GM12892 (cell line): Measurements from ENCODE around the gene CNOT2.

Experiments used
- DNase-seq: peaks from one replicate; pipeline ENCODE4 v3.0.0; 2011; ENCODE audit not compliant: insufficient read length
- FAIRE-seq: peaks from 2 replicates; lab custom pipeline; 2011; peaks lifted over from hg19 to GRCh38; lab: Jason Lieb, UNC
- POLR2A ChIP-seq: IDR thresholded peaks from 2 replicates; pipeline ENCODE4 v1.6.1; 2011; ENCODE audit warnings: low read depth, low read length, control low read depth
- POLR2AphosphoS5 ChIP-seq: IDR thresholded peaks from 2 replicates; pipeline ENCODE4 v1.6.1; 2011; ENCODE audit warnings: low read depth, low read length, control low read depth
- TAF1 ChIP-seq: IDR thresholded peaks from 2 replicates; pipeline ENCODE4 v1.6.1; 2011; ENCODE audit warnings: low read depth, mild to moderate bottlenecking, control low read depth, low read length, borderline replicate concordance

Gene CNOT2

DNA sequence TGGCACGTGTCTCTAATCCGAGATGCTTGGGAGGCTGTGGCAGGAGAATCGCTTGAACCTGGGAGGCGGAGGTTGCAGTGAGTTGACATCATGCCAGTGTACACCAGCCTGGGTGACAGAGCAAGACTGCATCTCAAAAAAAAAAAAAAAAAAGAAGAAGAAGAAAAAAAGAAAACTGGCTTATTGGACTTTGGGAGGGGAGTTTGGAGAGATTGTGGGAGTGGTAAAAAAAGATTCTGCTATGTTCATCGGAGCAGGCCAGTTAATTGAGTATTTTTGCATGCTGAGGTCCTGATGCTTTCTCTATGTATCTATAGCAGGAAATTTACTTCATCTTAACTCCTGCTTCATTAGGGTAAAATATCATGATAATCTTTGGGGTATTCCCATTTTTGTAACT lies 11.6 kb downstream of the CNOT2 start:
- FAIRE-seq (no peak), DNase-seq (no peak)
- TF ChIP-seq TAF1 (no peak), POLR2A (no peak), POLR2AphosphoS5 (no peak)

- TF ChIP-seq TAF1, result no peak
- no peak for TF ChIP-seq POLR2AphosphoS5
- TF ChIP-seq POLR2A, result no peak
- no peak for FAIRE-seq
- no peak for DNase-seq
These were observed 12.1 kb downstream of the CNOT2 start for GRCh38 chr12:70255311-70255710.

DNA sequence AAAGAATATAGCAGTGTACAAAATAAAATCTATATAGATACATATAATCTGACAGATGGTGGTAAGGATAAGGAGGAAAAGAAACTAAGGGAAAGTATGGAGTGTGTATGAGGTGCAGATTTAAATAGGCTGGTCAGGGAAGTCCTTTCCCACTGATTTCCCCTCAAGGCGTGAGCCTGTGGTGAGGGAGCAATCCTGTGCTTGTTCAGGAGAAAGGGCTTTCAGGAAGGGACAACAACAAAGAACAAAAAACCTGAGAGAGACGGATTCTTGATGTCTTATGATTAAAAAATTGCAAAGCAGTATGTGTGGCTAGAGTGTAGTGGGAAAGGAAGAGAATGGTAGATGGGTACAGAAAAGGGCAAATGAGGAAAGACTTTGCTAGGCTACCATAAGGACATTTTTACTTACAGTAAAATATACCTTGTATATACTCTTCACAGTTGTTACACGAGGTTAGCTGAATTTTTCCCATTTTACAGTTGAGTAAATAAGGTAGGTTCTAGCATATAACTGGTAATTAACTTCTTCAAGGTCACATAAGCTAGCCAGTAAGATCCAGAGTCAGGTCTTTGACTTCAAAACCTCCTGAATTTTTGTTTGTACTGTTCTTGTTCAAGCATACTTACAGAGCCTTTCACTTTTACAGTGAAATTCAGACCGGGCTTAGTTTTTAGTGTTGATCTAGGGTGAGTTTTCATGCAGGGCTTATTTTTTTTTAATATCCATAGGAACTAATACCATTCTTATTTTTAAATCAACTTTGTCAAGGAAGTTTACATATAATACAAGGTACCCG lies 15.6 kb downstream of the CNOT2 start:
- no peak for DNase-seq
- TF ChIP-seq POLR2A, result no peak
- no peak for TF ChIP-seq POLR2AphosphoS5
- TF ChIP-seq TAF1, result no peak
- no peak for FAIRE-seq

GRCh38 chr12:70260646-70261045 lies 17.4 kb downstream of the CNOT2 start:
- TF ChIP-seq POLR2A (no peak), TAF1 (no peak), POLR2AphosphoS5 (no peak)
- FAIRE-seq (no peak), DNase-seq (no peak)

GRCh38 chr12:70264067-70264867 lies 21.0 kb downstream of the CNOT2 start:
- TF ChIP-seq TAF1, result no peak
- no peak for TF ChIP-seq POLR2A
- TF ChIP-seq POLR2AphosphoS5, result no peak
- no peak for DNase-seq

DNA sequence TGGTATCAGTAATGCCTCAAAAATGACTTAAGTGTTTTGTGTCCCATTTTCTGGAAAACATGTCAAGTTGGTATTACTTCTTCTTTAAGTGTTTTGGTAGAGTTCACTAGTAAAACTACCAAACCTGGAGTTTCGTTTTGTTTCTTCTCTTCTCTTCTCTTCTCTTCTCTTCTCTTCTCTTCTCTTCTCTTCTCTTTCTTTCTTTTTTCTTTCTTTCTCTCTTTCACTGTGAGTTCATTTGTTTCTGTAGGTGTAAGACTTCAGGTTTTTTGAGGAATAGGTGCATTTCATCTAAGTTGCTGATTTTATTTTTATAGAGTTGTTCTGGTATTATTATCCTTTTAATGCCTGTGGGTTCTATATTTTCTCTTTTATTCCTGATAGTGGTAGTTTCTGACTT lies 21.9 kb downstream of the CNOT2 start:
- TF ChIP-seq POLR2AphosphoS5 (no peak), TAF1 (no peak), POLR2A (no peak)
- no peak for FAIRE-seq
- no peak for DNase-seq

More at GRCh38 chr12:70264067-70264867, 21.0 kb downstream of the CNOT2 start:
- no peak for FAIRE-seq

DNA sequence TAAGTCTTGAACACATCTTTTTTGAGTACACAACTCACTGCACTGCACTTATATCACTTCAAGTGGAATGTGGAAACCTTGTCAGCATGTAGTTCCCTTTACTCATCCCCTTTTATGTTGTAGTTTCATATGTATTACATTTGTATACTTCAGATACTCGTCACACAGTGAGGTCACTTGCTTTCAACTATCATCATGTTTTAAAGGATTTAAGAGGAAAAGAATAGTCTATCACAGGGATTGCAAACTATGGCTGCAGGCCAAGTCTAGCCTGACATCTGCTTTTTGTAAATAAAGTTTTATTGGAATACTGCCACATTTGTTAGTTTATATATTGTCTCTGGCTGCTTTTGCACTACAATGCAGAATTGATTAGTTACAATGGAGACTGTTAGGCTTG lies 24.3 kb downstream of the CNOT2 start:
- DNase-seq, result no peak
- FAIRE-seq, result no peak
- TF ChIP-seq POLR2AphosphoS5, result no peak
- no peak for TF ChIP-seq POLR2A
- no peak for TF ChIP-seq TAF1

GRCh38 chr12:70268972-70269371 lies 25.7 kb downstream of the CNOT2 start:
- TF ChIP-seq POLR2AphosphoS5, result no peak
- TF ChIP-seq POLR2A, result no peak
- no peak for TF ChIP-seq TAF1
- no peak for FAIRE-seq
- no peak for DNase-seq

- FAIRE-seq, result no peak
These were observed 26.9 kb downstream of the CNOT2 start for GRCh38 chr12:70270108-70270507.

DNA sequence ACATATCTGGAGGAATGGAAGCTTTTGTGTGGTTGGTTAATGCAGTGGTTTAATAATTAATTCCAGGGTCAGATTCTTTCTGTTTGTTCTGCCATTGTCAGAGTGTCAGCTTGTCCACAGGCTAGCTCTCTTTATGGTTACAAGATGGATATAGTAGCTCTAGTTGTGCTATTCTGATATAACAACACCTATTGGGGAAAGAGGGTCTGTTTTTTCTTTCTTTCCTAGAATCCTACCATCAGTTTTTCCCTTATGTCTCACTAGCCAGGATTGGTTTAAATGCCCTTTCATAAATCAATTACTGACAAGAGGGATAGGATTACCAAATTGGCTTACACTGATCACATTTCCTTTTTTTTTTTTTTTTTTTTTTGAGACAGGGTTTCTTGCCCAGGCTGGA lies 27.8 kb downstream of the CNOT2 start:
- no peak for FAIRE-seq
- no peak for DNase-seq
- no peak for TF ChIP-seq POLR2A
- no peak for TF ChIP-seq TAF1
- no peak for TF ChIP-seq POLR2AphosphoS5

More at GRCh38 chr12:70270108-70270507, 26.9 kb downstream of the CNOT2 start:
- no peak for TF ChIP-seq POLR2AphosphoS5
- no peak for TF ChIP-seq POLR2A
- no peak for TF ChIP-seq TAF1
- no peak for DNase-seq

DNA sequence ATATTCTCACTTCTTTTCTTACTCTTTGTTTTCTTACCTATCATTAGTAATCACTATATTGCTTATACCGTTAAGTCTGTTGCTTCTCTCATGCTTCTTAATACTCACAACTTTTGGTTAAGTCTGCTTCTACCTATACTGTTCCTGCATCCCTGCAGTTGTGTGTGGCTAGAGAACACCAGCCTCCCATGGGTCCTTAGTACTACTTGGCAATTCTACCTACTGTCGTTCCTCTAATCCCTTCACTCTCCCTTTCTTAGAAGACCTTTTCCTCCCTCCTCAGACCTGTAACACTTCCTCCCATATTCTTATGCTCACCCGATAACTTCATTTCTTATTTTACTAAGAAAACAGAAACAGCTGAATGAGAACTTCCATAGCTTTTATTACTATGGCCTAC lies 29.3 kb downstream of the CNOT2 start:
- DNase-seq, result no peak

More for the DNA sequence above, 29.3 kb downstream of the CNOT2 start:
- TF ChIP-seq POLR2AphosphoS5, result no peak
- TF ChIP-seq TAF1, result no peak
- TF ChIP-seq POLR2A, result no peak
- no peak for FAIRE-seq
